H1 (cell line): Measurements from ENCODE around the gene RIMKLA. TPM values are rescaled to one million over a fixed set of nuclear protein-coding genes. Genes with fewer than 3 reads are reported as not detected.

ENCODE experiments used
- CTCF ChIA-PET: fragments of 300-600 bp; sonication (Branson Sonifier 250); formaldehyde crosslinking; loops from one replicate; lab custom pipeline; 2021; ENCODE audit not compliant: partially characterized antibody; lab: Charles Lee
- POLR2A ChIA-PET: fragments of 300-600 bp; sonication (Branson Sonifier 250); formaldehyde crosslinking; loops from one replicate; lab custom pipeline; 2021; ENCODE audit warnings: inconsistent platforms; ENCODE audit not compliant: partially characterized antibody; lab: Charles Lee
- DNase-seq, 2 experiments: peaks; one replicate each; pipeline versions ENCODE4 v3.0.0 to v3.0.0-alpha.2; 2010 to 2022; ENCODE audit warnings: low spot score in 2 of 2, low read depth in 1 of 2, mixed read lengths in 1 of 2
- FAIRE-seq: peaks from 2 replicates; lab custom pipeline; 2011; peaks lifted over from hg19 to GRCh38; lab: Jason Lieb, UNC
- H2AFZ ChIP-seq: 2 replicates; pipeline ENCODE4 v1.8.1; 2012; ENCODE audit warnings: low read length, inconsistent platforms
- H2AK5ac ChIP-seq: 2 replicates; pipeline ENCODE4 v1.6.1; 2013; ENCODE audit warnings: low read depth, low read length
- H2BK120ac ChIP-seq: replicated peaks from 2 replicates; pipeline ENCODE3; 2013; ENCODE audit warnings: low read depth, low read length, inconsistent platforms
- H2BK12ac ChIP-seq: 2 replicates; pipeline ENCODE4 v1.6.1; 2013; ENCODE audit warnings: low read depth, low read length
- H2BK15ac ChIP-seq: 2 replicates; pipeline ENCODE4 v1.6.1; 2013; ENCODE audit warnings: low read length
- H2BK20ac ChIP-seq: 2 replicates; pipeline ENCODE4 v1.6.1; 2013; ENCODE audit warnings: low read length
- H2BK5ac ChIP-seq: 2 replicates; pipeline ENCODE4 v1.6.1; 2013; ENCODE audit warnings: low read depth, low read length
- H3K14ac ChIP-seq: 2 replicates; pipeline ENCODE4 v1.6.1; 2013; ENCODE audit warnings: inconsistent platforms; ENCODE audit not compliant: insufficient read length
- H3K18ac ChIP-seq: 2 replicates; pipeline ENCODE4 v1.6.1; 2013; ENCODE audit warnings: low read length; ENCODE audit errors: extremely low read depth
- H3K23ac ChIP-seq: 2 replicates; pipeline ENCODE4 v1.6.1; 2013; ENCODE audit warnings: inconsistent platforms; ENCODE audit not compliant: insufficient read length
- H3K23me2 ChIP-seq: 2 replicates; pipeline ENCODE4 v1.6.1; 2013; ENCODE audit warnings: low read depth, low read length
- H3K27ac ChIP-seq: 2 replicates; pipeline ENCODE4 v1.6.1; 2011; ENCODE audit warnings: low read depth, low read length, inconsistent platforms
- H3K27me3 ChIP-seq, 4 experiments: replicated peaks in 1 of 4; 1 replicate in 1 of 4; 2 replicates in 3 of 4; pipeline versions ENCODE4 v1.6.1 to v1.8.1; 2011 to 2013; ENCODE audit warnings: low read length in 3 of 4, mild to moderate bottlenecking in 3 of 4, inconsistent platforms in 2 of 4, mixed read lengths in 2 of 4, moderate library complexity in 1 of 4; ENCODE audit not compliant: control insufficient read depth in 3 of 4, insufficient read depth in 3 of 4; ENCODE audit errors: extremely low read depth in 1 of 4
- H3K36me3 ChIP-seq, 4 experiments: 2 replicates each; pipeline versions ENCODE4 v1.6.1 to v1.8.1; 2011 to 2013; ENCODE audit warnings: mild to moderate bottlenecking in 4 of 4, low read length in 3 of 4, moderate library complexity in 2 of 4, control low read depth in 1 of 4, inconsistent platforms in 1 of 4; ENCODE audit not compliant: insufficient read depth in 4 of 4, control insufficient read depth in 2 of 4
- H3K4ac ChIP-seq: replicated peaks from 2 replicates; pipeline ENCODE3; 2013; ENCODE audit warnings: low read length, low read depth, mixed read lengths, inconsistent platforms; ENCODE audit not compliant: insufficient read length
- H3K4me1 ChIP-seq, 4 experiments: replicated peaks in 1 of 4; 1 replicate in 1 of 4; 2 replicates in 3 of 4; pipeline versions ENCODE4 v1.6.1 to v1.8.1; 2011 to 2013; ENCODE audit warnings: low read length in 3 of 4, inconsistent platforms in 2 of 4, mixed read lengths in 1 of 4; ENCODE audit not compliant: insufficient read depth in 4 of 4, control insufficient read depth in 3 of 4
- H3K4me2 ChIP-seq, 2 experiments: 2 replicates each; pipeline versions ENCODE4 v1.6.1 to v1.8.1; 2011 to 2013; ENCODE audit warnings: low read depth in 2 of 2, low read length in 2 of 2, control low read depth in 1 of 2, inconsistent platforms in 1 of 2, mild to moderate bottlenecking in 1 of 2; ENCODE audit not compliant: insufficient read depth in 1 of 2
- H3K4me3 ChIP-seq, 4 experiments: fragments of 200-600, 300-600 bp in 1 of 4; sonication (generic), shearing (Covaris generic), sonication (Bioruptor Twin) in 1 of 4; 2 replicates each; pipeline versions ENCODE4 v1.5.1 to v1.8.1; 2011 to 2016; ENCODE audit warnings: low read length in 4 of 4, low read depth in 3 of 4, control low read depth in 2 of 4, inconsistent platforms in 2 of 4, mild to moderate bottlenecking in 2 of 4, mixed read lengths in 1 of 4, moderate library complexity in 1 of 4; ENCODE audit not compliant: insufficient read depth in 2 of 4; ENCODE audit errors: extremely low read depth in 1 of 4
- H3K56ac ChIP-seq: replicated peaks from 2 replicates; pipeline ENCODE3; 2013; ENCODE audit warnings: low read depth, mild to moderate bottlenecking, mixed read lengths, low read length, inconsistent platforms; ENCODE audit not compliant: insufficient read length
- H3K79me1 ChIP-seq: 2 replicates; pipeline ENCODE4 v1.6.1; 2013; ENCODE audit warnings: low read depth, low read length, control low read depth
- H3K79me2 ChIP-seq, 2 experiments: 2 replicates each; pipeline versions ENCODE4 v1.6.1 to v1.8.1; 2012 to 2013; ENCODE audit warnings: low read length in 2 of 2, mild to moderate bottlenecking in 2 of 2, inconsistent platforms in 1 of 2; ENCODE audit not compliant: insufficient read depth in 2 of 2, control insufficient read depth in 1 of 2
- H3K9ac ChIP-seq, 4 experiments: replicated peaks in 1 of 4; 1 replicate in 1 of 4; 2 replicates in 3 of 4; pipeline versions ENCODE4 v1.6.1 to v1.8.1; 2011 to 2013; ENCODE audit warnings: low read depth in 3 of 4, low read length in 3 of 4, control low read depth in 2 of 4, mild to moderate bottlenecking in 2 of 4, moderate library complexity in 2 of 4, inconsistent platforms in 1 of 4; ENCODE audit errors: extremely low read depth in 1 of 4
- H3K9me3 ChIP-seq, 2 experiments: 2 replicates each; pipeline versions ENCODE4 v1.6.1 to v1.8.1; 2012 to 2013; ENCODE audit warnings: mild to moderate bottlenecking in 2 of 2, moderate library complexity in 2 of 2, control low read depth in 1 of 2, inconsistent platforms in 1 of 2, low read depth in 1 of 2, low read length in 1 of 2, mixed read lengths in 1 of 2; ENCODE audit not compliant: insufficient read depth in 2 of 2
- H4K20me1 ChIP-seq, 2 experiments: replicated peaks in 1 of 2; 2 replicates each; pipeline versions ENCODE3 to v1.8.1; 2011 to 2013; ENCODE audit warnings: inconsistent platforms in 2 of 2, low read length in 2 of 2, mild to moderate bottlenecking in 1 of 2; ENCODE audit not compliant: insufficient read depth in 2 of 2, control insufficient read depth in 1 of 2
- H4K5ac ChIP-seq: 2 replicates; pipeline ENCODE4 v1.6.1; 2013; ENCODE audit warnings: low read length, low read depth, mixed read lengths, inconsistent platforms; ENCODE audit not compliant: insufficient read length
- H4K8ac ChIP-seq: 2 replicates; pipeline ENCODE4 v1.8.0; 2013; ENCODE audit warnings: mild to moderate bottlenecking, moderate library complexity, low read length, inconsistent platforms; ENCODE audit not compliant: insufficient read depth; ENCODE audit errors: extremely low read depth
- H4K91ac ChIP-seq: replicated peaks from 2 replicates; pipeline ENCODE3; 2013; ENCODE audit warnings: low read length, mixed read lengths, inconsistent platforms; ENCODE audit not compliant: insufficient read length
- BRCA1 ChIP-seq: IDR thresholded peaks from 2 replicates; pipeline ENCODE4 v1.6.1; 2012; ENCODE audit warnings: low read depth, low read length, improper control_type of control experiment
- HDAC6 ChIP-seq: IDR thresholded peaks from one replicate; pipeline ENCODE4 v1.7.1; 2012; ENCODE audit warnings: low read depth, mild to moderate bottlenecking, inconsistent platforms, low read length, moderate library complexity
- KDM4A ChIP-seq: IDR thresholded peaks from one replicate; pipeline ENCODE4 v1.7.1; 2012; ENCODE audit warnings: low read depth, mild to moderate bottlenecking, moderate library complexity, low read length, inconsistent platforms; ENCODE audit not compliant: severe bottlenecking
- PHF8 ChIP-seq: fragments of 200-600 bp; sonication (generic); conservative IDR thresholded peaks from 2 replicates; pipeline ENCODE4 v1.7.1; 2012; ENCODE audit warnings: low read depth, mild to moderate bottlenecking, inconsistent platforms, low read length, moderate library complexity
- RAD21 ChIP-seq, 2 experiments: IDR thresholded peaks in 1 of 2; conservative IDR thresholded peaks in 1 of 2; 2 replicates each; pipeline ENCODE4 v1.6.1; 2011; ENCODE audit warnings: low read depth in 2 of 2, low read length in 2 of 2, improper control_type of control experiment in 1 of 2, inconsistent platforms in 1 of 2, mild to moderate bottlenecking in 1 of 2, moderate library complexity in 1 of 2
- WGBS, 2 experiments: shearing (Covaris generic) in 1 of 2; methylation state at CpG; one replicate each; pipeline versions ENCODE4 v1.1.6 to v1.1.7; 2013 to 2015; ENCODE audit warnings: low lambda C conversion rate in 2 of 2, mixed read lengths in 2 of 2, inconsistent platforms in 1 of 2, low coverage in 1 of 2, missing lambda C conversion rate in 1 of 2; ENCODE audit not compliant: insufficient replicate concordance in 2 of 2, insufficient coverage in 1 of 2, insufficient read length in 1 of 2; ENCODE audit errors: extremely low coverage in 1 of 2, missing lambda C conversion rate in 1 of 2; 5-methylcytosine and 5-hydroxymethylcytosine counted together
- long read RNA-seq, 2 experiments: library from RNA in 1 of 2; library from capped mRNA in 1 of 2; stranded (forward); transcript quantifications; one replicate each; pipeline ENCODE4 v2.0.0, GENCODE V29; 2021; ENCODE audit warnings: inconsistent platforms in 1 of 2
- polyA minus RNA-seq, 3 experiments: library from RNA; depleted of rRNA, polyadenylated mRNA; stranded (reverse); fragments of >200 nt; gene quantifications; 1 replicate in 2 of 3; 2 replicates in 1 of 3; pipeline ENCODE4 v1.2.3, GENCODE V29; 2011
- polyA plus RNA-seq, 7 experiments: library from polyadenylated mRNA; depleted of rRNA in 3 of 7; stranded (reverse) in 5 of 7; unstranded in 2 of 7; fragments of >200 nt in 5 of 7; fragments of 200-250 nt in 2 of 7; gene quantifications; 1 replicate in 5 of 7; 2 replicates in 1 of 7; 4 replicates in 1 of 7; pipeline versions ENCODE4 v1.2.1 to v1.2.3, GENCODE V29; 2011 to 2013; ENCODE audit warnings: missing spikeins in 2 of 7, mixed read lengths in 2 of 7
- total RNA-seq: library from RNA; stranded (reverse); fragmentation: NEBNext Ultra II Directional; extraction: Animal tissue kit (Norgen Biotek cat#: 25700); gene quantifications from 2 replicates; pipeline ENCODE4 v1.2.1, GENCODE V29; 2021
- TF ChIP-seq, protein P1 (sequence below): IDR thresholded peaks from 2 replicates; pipeline ENCODE4 v1.6.1; 2012; ENCODE audit warnings: inconsistent platforms

Gene RIMKLA, protein sequence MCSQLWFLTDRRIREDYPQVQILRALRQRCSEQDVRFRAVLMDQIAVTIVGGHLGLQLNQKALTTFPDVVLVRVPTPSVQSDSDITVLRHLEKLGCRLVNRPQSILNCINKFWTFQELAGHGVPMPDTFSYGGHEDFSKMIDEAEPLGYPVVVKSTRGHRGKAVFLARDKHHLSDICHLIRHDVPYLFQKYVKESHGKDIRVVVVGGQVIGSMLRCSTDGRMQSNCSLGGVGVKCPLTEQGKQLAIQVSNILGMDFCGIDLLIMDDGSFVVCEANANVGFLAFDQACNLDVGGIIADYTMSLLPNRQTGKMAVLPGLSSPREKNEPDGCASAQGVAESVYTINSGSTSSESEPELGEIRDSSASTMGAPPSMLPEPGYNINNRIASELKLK
- total RNA-seq (5.8 TPM in 2 replicates), polyA plus RNA-seq (2011; rRNA removed) (2.2 and 3.2 TPM in 2 replicates), polyA minus RNA-seq (2011; rRNA and poly(A)+ RNA removed) (6.4 and 10.0 TPM in 2 replicates)
- polyA plus RNA-seq (2011; cell fraction: cytosol; rRNA removed): 3.2 TPM
- 2.7 TPM for polyA plus RNA-seq (2011; cell fraction: nucleus; rRNA removed)
- polyA plus RNA-seq (2012, experiment 1 of 2): 3.1 to 3.9 TPM (median 3.6 TPM) in 4 replicates
- 1.0 TPM for polyA plus RNA-seq (2012, experiment 2 of 2)
- polyA plus RNA-seq (2013, experiment 1 of 2): 2.2 TPM
- polyA plus RNA-seq (2013, experiment 2 of 2): 2.2 TPM
- polyA minus RNA-seq (2011; cell fraction: cytosol; rRNA and poly(A)+ RNA removed): 5.1 TPM
- polyA minus RNA-seq (2011; cell fraction: nucleus; rRNA and poly(A)+ RNA removed): 3.2 TPM
- long read RNA-seq, experiment 1, full-length matches to known transcripts: 1 of 6 reads
- long read RNA-seq, experiment 1, partial matches to known transcripts: 1 of 6 reads
- long read RNA-seq, experiment 1, other reads (novel, unspliced or antisense): 4 of 6 reads
- long read RNA-seq, experiment 2, partial matches to known transcripts: 4 of 5 reads
- long read RNA-seq, experiment 2, other reads (novel, unspliced or antisense): 1 of 5 reads

DNA sequence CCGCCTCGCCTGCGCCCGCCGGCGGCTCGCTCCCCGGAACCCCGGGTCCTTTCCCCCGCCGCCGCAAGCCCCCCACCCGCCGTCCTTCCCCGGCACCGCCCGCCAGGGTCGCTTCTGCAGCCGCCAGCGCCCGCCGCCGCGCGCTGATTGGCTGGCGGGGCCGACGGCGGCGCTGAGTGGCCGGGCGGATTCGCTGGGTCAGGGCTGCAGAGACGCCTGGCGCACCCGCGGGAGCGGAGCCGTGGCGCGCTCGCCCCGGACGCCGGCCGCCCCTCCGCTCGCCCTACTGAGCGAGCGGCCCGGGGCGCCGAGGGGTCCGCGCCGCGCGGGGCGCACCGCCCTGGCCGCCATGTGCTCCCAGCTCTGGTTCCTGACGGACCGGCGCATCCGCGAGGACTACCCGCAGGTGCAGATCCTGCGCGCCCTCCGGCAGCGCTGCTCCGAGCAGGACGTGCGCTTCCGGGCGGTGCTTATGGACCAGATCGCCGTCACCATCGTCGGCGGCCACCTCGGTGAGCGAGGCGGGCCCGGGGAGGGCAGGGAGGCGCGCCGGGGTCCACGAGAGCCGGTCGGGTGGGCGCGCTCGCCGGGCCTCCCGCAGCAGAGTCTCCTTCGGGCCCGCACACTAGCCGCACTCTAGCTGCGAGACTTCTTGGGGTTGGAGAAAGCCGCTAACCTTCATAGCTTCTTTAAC, at the start of gene RIMKLA:
RIMKLA (plus strand) TSS at position 207 of the 694 bp plus-strand sequence; CDS start at position 350, 143 bp downstream.
- 1% methylated on average over 71 of the region's 101 CpGs; no CpG with 5 or more reads in 1 of the 2 experiments for WGBS, 2 experiments
- POLR2A ChIA-PET: interaction anchor here (1.2 kb wide), 1 partner anchor 74 kb away, joined by 4 read pairs; no protein-coding TSS in a partner anchor
- 0 out of 2 replicates have a peak within 1 kb of the TSS, but pooled peaks have one; percentile 43 for H2AFZ ChIP-seq
- TF ChIP-seq HDAC6 (no peak), BRCA1 (no peak), PHF8 (peak; percentile 39; the same call in 1 of the 2 replicates), RAD21 (IDR thresholded peaks at IDR 0.05 in 1 of 2, conservative IDR thresholded peaks at IDR 0.05 in 1 of 2; ENCODE audit: low read depth in 2 of 2, low read length in 2 of 2) (peak in 1 of 2 experiments; percentile 6; a peak in 1 of 4 replicates), KDM4A (peak; percentile 92)
- TF ChIP-seq, protein P1, sequence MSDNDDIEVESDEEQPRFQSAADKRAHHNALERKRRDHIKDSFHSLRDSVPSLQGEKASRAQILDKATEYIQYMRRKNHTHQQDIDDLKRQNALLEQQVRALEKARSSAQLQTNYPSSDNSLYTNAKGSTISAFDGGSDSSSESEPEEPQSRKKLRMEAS: peak; percentile 87

More for the DNA sequence above, at the start of gene RIMKLA:
- Histone ChIP-seq H3K4ac (no peak within 1 kb of the TSS), H2BK5ac (no peak within 1 kb of the TSS), H2BK20ac (no peak within 1 kb of the TSS), H4K8ac (peak within 1 kb of the TSS; percentile 22; the same call in 1 of the 2 replicates), H3K23me2 (peaks cover 10% of the 10 kb centered on the region), H2AK5ac (no peak within 1 kb of the TSS), H3K14ac (no peak within 1 kb of the TSS), H3K79me1 (no peaks in the 10 kb centered on the region), H4K5ac (no peak within 1 kb of the TSS), H3K23ac (no peak within 1 kb of the TSS), H3K4me3 (peak within 1 kb of the TSS; percentile 57 to 74 (median 66)), H3K18ac (peak within 1 kb of the TSS; percentile 55), H4K20me1 (no peaks in the 10 kb centered on the region), H3K27me3 (peaks cover 2 to 14% (median 9%) of the 10 kb centered on the region in 4 experiments), H4K91ac (no peak within 1 kb of the TSS), H3K56ac (no peak within 1 kb of the TSS), H3K79me2 (no peaks in the 10 kb centered on the region), H2BK12ac (no peak within 1 kb of the TSS), H3K4me1 (peaks cover 0 to 3% (median under 1%) of the 10 kb centered on the region in 4 experiments; a peak in 3 of 7 replicates), H3K27ac (no peak within 1 kb of the TSS), H2BK120ac (no peak within 1 kb of the TSS), H3K4me2 (peak within 1 kb of the TSS; percentile 55 to 78), H3K36me3 (no peaks in the 10 kb centered on the region), H3K9me3 (no peaks in the 10 kb centered on the region), H3K9ac (peak within 1 kb of the TSS in 1 of 4 experiments; percentile 40; a peak in 2 of 7 replicates), H2BK15ac (0 out of 2 replicates have a peak within 1 kb of the TSS, but pooled peaks have one; percentile 18)
- DNase-seq (peak in 1 of 2 experiments; percentile 83), FAIRE-seq (no peak)
- CTCF ChIA-PET: no interaction called here
